Measurements from ENCODE around the gene TMEFF1.

The TMEFF1 gene

DNA sequence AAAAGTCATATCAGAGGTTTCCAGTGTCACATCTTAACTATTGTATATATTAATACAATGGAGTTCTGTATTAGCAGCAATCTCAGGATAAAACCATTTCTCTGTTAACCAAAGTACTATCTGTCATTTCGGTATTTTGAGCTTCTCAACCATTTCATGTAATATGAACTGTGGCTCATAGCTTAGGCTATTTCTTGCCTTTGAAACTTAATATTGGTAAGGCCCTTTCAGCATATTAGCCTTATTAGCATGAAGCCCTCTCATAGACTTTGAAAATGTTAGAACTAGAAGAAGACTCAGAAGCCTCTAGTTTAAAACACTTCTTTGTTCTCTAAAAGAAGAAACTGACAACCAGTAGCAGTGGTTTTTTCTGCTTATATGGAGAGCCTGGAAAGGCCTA is 105.7 kb downstream of the TMEFF1 start:
- no peak for DNase-seq

DNA sequence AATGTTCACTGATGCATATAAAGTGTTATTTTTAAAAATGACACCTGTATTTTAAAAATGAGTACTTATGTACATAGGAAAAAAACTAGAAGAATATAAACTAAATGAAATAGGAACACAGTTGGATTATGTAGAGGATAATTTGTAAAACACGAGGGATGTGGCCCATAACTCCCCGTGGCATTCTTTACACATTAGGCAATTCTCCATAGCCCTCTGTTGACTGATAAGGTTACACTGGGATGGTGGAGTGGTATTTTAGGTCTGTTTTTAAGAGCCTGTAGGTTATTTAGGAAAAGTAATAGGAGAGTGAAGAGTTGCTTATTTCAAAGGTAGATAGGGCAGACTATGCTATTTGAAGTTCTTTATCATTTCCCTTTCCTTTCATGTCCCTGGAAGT is 106.7 kb downstream of the TMEFF1 start:
- DNase-seq, result no peak

DNA sequence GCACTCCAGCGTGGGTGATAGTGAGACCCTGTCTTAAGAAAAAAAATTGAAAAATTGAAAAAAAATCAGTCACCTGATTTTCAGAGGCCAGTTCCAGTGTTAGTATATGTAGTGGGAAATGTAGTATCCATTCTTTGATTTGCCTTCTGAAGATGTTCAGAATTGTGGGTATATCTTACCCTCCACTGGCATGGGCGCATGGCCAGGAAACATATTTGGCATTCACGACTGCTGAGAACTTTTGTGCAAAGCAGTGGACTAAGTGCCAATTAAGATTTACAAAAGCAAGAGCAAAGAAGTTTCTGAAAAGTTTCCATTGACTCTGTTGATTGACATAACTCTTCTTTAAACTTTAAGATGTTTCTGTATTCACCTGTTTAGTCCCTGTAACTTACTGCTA is 107.3 kb downstream of the TMEFF1 start:
- DNase-seq, result no peak

DNA sequence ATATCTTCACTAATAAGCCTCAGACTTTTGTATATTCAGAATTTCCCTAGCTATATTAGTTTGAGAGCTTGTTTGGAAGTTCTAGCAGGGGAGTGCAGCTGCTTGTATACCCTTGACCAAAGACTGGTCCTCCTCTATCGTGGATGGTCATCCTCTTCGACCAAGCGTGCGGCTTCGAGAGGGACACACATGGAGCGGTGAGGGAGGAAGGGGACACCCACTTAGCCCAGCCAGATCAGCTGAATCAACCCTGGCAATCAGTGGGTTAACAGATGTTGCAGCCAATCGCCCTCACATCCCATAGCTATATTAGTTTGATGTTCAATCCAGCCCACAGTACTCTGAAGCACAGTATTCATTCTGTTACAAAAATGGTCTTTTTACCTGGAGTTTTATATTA is 108.1 kb downstream of the TMEFF1 start:
- no peak for DNase-seq

DNA sequence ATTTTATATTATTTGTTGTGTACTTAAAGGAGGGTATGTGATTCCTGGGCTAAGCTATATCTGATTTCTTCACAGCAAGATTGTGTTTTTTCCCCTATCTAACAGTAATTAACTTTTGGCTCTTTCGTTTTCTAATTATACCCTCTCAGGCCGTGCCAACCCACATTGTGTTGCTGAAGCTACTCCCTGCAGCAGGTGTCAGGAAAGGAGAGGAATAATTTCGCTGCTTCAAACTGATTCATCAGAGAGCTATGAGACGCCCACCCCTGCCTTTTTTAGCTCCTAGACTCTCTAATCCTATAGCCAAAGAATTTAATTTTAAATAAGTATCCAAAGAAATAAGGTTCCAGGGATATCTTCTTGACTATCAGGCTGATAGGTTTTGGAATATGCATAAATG is 108.7 kb downstream of the TMEFF1 start:
- no peak for DNase-seq

DNA sequence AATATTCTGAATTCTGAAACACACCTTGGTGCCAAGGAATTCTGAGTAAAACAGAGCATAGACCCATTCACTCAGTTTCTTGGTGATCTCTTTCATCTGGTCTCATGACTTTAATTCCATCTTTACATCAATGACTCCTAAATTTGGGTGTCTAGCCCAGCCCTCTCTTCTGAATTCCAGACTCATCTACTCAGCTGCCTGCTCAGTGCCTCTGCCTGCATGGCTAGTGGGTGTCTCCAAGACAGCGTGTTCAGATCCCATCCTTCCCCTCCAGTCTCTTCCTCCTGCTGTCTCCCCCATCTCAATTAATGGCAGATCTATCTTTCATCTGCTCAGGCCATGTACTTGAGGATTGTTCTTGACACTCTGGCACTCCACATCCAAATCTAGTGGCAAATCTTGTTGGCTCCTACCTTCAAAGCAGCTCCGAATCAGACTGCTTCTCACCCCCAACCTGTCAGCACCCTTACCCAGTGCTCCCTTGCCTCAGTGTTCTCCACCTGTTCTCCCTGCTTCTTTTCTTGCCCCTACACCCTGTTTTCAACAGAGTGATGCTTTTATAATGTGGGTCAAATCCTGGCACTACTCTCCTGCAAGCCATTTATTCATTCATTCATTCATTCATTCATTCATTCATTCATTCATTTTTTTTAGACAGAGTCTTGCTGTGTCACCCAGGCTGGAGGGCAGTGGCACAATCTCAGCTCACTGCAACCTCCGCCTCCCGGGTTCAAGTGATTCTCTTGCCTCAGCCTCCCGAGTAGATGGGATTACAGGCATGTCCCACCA is 110.3 kb downstream of the TMEFF1 start:
- no peak for DNase-seq

DNA sequence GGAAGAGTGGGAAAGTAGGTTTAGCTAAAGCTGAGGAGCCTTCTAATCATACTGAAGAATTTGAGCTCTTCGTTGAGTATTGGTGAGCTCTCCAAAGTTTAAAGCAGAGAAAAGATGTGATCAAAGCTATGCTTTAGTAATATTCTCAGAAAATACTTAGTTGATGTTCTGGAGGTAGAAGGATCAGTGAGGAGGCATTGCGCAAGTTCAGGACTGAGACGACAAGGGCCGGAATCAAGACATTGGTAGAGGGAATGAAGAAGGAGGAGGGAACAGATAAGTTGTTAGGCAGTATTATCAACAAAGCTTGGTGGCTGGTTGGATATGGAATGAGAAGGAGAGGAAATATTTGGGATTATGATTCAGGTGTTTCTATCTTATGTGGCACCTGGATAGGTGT is 112.0 kb downstream of the TMEFF1 start:
- no peak for DNase-seq

DNA sequence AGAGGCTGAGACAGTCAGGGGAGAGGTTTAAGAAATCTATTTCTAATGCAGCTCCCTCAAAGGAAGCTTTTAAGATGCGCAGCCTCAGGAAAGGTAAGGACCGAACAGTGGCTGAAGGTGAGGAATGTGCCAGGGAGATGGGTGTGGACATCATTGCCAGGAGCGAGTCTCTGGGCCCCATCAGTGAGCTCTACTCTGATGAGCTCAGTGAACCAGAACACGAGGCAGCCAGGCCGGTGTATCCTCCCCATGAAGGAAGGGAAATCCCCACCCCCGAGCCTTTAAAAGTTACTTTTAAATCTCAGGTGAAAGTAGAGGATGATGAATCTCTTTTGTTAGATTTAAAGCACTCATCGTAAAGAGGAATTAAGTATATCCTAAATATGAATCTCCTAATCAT is 113.1 kb downstream of the TMEFF1 start:
- DNase-seq, result no peak

DNA sequence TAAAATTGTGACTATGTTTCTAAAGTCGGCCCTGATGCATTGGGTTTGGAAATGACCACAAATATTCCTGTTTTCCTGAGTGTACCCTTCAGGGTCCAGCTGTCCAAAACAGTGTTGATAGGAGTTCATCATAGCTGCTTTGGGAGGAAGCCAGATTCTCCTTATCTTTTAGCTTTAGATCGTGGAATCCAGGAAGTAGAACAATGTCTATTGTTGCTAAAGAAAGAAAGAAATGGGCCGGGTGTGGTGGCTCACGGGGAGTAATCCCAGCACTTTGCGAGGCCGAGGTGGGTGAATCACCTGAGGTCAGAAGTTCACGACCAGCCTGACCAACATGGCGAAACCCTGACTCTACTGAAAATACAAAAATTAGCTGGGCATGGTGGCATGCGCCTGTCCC is 114.4 kb downstream of the TMEFF1 start:
- no peak for DNase-seq

DNA sequence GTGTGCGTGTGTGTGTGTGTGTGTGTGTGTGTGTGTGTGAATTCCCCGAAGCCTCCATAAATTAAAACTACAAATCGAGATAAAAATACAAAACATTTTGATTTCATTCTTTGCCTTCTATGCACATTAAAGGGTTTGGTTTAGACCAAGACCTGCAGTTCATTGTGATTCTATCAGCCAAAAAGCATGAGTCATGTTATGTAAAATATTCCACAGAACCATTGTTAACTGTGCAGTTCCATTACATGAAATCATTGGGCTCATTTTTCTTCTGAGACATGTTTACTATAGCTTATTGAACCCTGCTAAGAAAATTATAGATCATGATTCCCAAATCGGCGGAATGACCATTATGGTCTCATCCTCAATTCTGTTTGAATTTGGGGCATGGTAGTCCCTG is 116.6 kb downstream of the TMEFF1 start:
- DNase-seq, result no peak

DNA sequence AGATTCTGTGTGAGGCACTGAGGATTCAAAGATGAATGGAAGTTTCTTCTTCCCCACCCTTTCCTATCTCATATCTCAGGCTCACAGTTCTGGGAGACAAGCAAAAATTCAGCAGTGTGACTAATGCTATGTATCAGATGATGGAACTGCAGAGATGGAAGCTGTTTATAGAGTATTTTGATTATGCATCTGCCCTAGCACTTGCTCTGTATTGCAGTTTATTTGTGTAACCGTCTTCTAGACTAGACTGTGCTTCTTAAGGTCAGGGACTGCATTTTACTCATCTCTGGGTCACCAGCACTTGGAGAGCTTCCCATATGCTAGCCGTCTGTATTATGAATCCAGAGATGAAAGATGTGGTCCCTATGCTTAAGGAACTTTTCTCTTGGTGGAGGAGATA is 117.5 kb downstream of the TMEFF1 start:
- no peak for DNase-seq

DNA sequence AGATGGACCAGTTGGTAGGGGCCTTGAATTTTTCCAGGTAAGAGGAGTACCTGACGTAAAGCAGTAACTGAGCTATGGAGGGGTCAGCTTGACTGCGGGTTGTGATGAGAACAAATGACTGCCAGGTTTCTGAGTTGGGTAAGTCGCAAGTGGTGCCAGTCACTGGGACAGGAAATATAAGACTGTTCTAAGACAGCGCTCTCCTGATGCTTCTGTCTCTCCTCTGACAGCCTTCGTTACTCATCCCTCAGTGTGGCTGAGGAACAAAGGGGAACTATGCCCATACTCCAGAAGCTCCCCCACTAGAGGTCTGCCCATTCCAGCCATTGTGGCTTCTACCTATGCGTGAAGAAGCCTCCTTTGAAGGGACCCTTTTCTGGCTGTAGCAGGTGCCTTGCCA is 118.2 kb downstream of the TMEFF1 start:
- no peak for DNase-seq

DNA sequence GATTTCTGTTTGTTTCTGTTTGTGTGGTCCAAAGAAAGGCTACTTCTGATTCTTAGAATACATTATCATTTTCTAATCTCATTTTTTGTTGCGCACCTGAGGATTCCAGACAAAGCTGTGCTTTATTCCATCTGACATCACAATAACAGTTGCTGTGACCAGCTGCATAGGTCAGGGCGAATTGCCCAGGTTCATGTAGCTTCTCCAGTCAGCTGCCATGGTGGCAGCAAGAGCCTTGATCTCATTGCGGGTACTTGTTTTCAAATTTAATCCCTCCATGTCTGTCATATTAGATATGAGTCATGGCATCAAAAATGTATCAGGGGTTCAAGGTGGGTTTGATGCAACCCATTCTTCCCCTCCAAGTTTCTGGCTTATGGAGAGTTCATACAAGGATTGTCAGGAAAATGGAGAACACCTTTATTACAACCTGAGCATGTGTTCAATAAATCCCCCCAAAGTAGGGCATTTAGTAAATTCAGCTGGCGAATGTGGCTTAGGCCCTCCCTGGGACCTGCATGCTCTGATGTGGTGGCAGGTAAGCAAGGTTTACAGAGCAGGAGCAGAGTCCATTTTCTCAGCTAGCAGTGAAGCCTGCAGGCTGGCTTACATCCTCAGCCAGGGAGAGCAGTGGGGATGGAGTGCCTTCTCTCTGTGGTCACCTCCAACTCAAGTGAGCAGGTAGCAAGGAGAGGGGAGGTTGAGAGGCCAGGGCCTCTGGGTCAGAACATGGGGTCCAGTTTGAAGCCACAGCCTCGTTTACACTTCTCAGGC is 118.9 kb downstream of the TMEFF1 start:
- no peak for DNase-seq

DNA sequence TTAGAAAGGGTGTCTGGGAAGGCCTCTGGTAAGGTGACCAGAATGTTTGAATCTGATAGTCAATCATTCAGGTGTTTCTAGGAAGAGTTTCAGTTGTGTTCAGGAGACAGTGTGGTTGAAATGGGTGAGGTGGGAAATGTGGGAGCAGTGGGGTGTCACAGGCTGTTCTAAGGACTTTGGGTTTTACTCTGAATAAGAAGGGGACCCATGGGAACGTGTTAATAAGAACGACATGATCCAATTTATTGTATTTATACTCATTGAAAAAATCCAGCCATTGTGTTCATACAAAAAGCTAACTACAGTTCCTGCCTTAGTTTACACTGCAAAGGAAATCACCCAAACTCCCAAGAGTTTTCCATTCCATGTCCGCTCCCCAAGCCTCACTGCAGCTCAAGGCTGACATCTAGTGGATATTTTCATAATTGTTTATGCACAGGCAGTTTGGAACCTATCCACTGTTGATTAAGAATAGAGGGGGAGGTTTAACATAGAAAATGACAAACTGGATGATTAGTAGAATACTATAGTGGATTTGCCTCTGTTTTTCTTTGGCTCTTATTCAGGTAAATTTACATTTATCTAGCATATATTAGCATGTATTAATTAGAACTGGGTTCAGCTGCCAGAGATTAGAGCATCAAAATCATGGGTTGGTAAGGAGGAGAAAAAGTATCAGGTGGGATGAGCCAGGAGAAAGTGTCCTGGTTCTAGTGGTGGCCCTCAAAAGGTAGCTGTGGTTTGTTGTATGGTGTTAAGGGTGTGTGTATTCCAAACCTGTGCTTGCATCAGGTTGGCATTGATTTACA is 122.6 kb downstream of the TMEFF1 start:
- peak; percentile 43 for DNase-seq

DNA sequence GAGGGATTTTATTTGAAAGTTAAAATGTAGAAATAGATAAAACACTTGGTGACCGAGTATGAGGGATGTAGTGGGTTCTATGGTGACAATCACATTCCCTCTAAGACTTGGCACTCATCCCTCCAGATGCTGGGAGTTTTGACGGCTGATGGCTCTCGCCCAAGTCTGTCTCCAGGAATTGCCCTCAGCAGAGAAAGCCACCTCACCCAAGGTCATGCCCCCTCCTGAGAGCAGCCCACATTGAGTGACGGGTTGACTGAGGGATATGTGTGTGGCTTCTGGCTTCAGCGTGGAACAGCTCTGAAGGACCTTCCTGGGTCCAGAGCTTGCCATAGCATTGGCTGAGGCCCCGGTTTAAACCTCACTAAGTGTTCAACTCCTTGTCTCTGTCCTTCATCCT is 124.3 kb downstream of the TMEFF1 start:
- DNase-seq, result no peak

DNA sequence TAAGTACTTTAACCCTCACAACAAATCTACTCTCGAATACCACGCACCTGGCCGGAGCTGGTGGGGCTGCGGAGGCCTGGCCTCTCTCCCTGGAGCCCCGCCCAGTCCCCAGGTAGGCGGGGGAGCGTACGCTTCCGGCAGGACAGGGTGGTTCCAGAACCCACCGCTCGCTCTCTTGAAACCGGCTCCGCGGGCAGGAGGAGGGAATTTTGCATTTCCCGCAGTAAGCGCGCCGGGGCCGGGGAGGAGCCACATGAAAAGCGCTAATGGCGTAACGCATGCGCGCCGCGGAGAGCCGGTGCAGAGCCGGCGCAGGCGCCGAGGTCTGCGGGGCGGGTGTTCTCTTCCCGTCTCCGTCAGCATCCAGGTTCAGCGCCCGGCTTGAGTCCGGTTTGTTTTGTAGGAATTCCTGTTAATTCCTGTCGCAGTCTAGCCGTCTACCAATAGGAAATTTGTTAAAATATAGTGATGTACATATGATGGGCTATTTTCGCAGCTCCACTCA is 125.7 kb downstream of the TMEFF1 start:
- DNase-seq, result peak; percentile 69

DNA sequence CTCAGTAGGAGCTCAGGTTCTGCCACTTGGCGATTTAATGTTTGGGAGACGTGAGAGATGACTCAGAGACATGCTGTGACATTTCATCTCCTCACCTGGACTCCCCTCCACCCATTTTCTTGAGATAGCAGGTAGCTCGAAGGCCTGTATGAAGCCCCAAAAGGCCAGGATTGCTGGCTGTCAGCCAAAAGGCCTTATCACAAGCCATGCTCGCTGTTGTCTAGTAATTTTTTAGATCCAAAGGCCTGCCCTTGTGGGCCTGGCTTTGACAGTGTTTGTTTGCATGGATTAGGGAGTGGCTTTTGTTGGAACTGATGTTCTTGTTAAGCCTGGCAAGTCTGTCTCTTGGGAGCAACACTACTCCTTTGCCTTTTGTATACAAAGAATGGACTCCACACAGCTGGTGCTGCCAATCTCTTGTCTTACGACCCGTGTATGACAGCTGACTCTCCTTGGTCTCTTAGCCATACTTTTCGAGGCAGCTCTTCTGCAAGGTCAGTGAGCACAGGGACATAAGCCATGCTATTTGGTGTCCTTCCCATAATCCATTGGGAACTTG is 127.7 kb downstream of the TMEFF1 start:
- no peak for DNase-seq

DNA sequence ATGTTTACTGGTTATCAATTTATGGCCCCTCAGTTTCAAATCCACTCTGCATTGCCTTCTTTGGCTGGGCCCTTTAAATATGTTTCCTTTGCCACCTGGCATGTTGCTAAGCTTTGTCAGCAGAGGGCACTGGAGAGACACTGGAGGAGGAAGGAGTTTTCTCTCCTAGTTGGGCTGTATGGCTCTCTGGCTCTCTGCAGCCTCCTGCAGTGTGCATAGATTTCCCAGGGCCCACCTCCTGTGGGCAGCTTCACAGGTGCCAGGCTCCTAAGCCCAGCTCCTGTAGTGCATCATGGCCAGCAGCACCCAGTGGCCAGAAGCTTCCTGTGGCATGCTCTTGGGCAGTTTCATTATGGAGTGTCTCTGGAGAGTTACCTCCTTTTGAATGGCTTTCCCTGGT is 128.3 kb downstream of the TMEFF1 start:
- peak; percentile 78 for DNase-seq

DNA sequence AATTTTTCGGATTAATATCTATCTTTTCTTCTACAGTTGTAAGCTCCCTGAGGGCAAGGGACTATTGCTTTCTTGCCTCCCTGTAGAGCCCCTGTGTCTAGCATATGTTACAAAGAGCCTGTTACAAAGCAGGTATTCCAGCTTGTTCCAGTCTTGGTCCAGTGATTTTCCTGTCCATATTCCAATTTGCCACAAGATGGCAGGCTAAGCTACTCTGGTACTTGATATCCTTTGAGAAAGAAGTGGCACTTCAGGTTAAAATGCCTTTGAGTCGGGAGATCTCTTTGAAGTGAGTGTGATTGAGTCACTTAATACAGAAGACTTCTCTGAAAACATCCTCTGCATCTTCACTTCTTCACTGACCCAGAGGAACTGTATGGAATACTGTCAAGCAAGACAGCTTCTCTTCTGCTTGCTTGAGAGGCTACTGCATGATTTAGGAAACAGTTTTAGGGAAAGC is 129.4 kb downstream of the TMEFF1 start:
- DNase-seq, result peak; percentile 42

DNA sequence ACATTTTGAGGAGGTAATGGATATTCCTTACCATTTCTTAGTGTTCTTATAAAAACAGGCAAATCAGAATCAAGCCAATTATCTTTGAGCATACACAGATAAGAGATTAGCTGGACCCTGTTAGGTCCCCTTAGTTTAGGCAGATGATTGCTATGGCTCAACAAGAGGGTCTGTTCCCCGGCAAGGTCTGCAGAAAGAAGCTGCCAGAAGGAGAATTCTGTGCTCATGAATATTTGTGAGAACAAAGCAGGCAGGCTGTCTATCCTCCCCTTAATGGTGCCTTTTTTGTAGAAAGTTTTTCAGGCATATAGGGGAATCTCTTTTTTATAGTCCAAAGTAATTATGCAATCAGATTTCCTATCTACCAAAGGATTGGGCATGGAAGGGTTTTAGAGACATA is 132.5 kb downstream of the TMEFF1 start:
- DNase-seq, result no peak

DNA sequence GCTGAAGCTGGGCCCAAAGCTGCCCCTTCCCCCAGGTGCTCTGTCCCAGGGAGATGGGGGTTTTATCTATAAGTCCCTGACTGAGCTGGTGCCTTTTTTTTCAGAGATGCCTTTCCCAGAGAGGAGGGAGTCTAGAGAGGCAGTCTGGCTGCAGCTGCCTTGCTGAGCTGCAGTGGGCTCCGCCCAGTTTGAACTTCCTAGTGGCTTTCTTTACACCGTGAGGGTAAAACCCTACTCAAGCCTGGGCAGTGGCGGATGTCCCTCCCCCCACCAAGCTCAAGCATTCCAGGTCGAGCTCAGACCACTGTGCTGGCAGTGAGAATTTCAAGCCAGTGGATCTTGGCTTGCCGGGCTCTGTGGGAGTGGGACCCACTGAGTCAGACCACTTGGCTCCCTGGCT is 146.2 kb downstream of the TMEFF1 start:
- no peak for DNase-seq

DNA sequence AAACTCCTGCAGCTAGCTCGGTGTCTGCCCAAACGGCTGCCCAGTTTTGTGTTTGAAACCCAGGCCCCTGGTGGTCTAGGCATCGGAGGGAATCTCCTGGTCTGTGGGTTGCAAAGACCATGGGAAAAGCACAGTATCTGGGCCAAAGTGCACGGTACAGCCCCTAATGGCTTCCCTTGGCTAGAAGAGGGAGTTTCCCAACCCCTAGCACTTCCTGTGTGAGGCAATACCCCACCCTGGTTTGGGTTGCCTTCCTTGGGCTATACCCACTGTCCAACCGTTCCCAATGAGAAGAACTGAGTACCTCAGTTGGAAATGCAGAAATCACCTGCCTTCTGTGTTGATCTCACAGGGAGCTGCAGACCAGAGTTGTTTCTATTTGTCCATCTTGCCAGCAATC is 146.7 kb downstream of the TMEFF1 start:
- no peak for DNase-seq

DNA sequence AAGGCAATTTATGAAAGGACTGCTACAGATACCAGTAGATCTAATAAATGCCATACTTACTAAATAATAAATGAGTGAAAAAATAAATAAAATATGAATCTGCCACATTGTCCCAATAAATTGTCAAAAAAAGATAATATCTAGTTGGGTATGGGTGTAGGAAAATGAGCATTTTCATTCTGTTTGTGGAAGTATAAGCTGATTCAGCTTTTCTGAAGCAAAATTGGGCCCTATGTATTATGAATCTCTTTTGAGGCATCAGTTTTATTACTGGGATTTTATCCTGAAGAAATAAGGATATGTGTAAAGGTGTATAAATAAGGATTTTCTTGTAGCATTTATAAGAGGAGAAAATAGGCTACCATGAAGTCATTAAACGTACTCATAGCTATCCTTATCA is 151.0 kb downstream of the TMEFF1 start:
- no peak for DNase-seq

Measured in NCI-H1694 (cell line).